GM23338 (cell line): ENCODE results near the gene HACD3. TPM values are rescaled to one million over a fixed set of nuclear protein-coding genes. Genes with fewer than 3 reads are reported as not detected.

Experiments
- ATAC-seq: fragments of 200-7000 bp; cut with Tn5 transposase; 3 replicates; pipeline ENCODE4 v1.9.1; 2020
- DNase-seq: peaks from one replicate; pipeline ENCODE4 v3.0.0-alpha.2; 2015; ENCODE audit warnings: low spot score
- H2AFZ ChIP-seq: fragments of 200-600 bp; sonication (generic); 2 replicates; pipeline ENCODE4 v1.8.0; 2016; ENCODE audit warnings: antibody characterized with exemption, mild to moderate bottlenecking, moderate library complexity
- H3F3A ChIP-seq: fragments of 200-600 bp; sonication (generic); replicated peaks from 2 replicates; pipeline ENCODE4 v1.8.0; 2017; ENCODE audit warnings: antibody characterized with exemption, mixed run types, low read depth
- H3K27ac ChIP-seq: fragments of 200-600 bp; sonication (generic); 2 replicates; pipeline ENCODE4 v1.6.1; 2016; ENCODE audit warnings: low read depth
- H3K27me3 ChIP-seq: fragments of 200-600 bp; sonication (generic); 2 replicates; pipeline ENCODE4 v1.8.0; 2016; ENCODE audit warnings: mild to moderate bottlenecking, mixed run types, moderate library complexity; ENCODE audit not compliant: insufficient read depth
- H3K36me3 ChIP-seq: fragments of 200-600 bp; sonication (generic); 2 replicates; pipeline ENCODE4 v1.8.0; 2016; ENCODE audit warnings: mild to moderate bottlenecking; ENCODE audit not compliant: insufficient read depth
- H3K4me1 ChIP-seq: fragments of 200-600 bp; sonication (generic); 2 replicates; pipeline ENCODE4 v1.8.0; 2016; ENCODE audit warnings: mild to moderate bottlenecking, moderate library complexity; ENCODE audit not compliant: insufficient read depth
- H3K4me2 ChIP-seq: fragments of 200-600 bp; sonication (generic); 2 replicates; pipeline ENCODE4 v1.7.1; 2017; ENCODE audit warnings: mixed run types
- H3K4me3 ChIP-seq: fragments of 200-600 bp; sonication (generic); 2 replicates; pipeline ENCODE4 v1.6.1; 2016; ENCODE audit warnings: mixed run types
- H3K79me2 ChIP-seq: fragments of 200-600 bp; sonication (generic); replicated peaks from 2 replicates; pipeline ENCODE4 v1.8.0; 2017; ENCODE audit warnings: mild to moderate bottlenecking; ENCODE audit not compliant: insufficient read depth
- H3K9me2 ChIP-seq: fragments of 200-600 bp; sonication (generic); 2 replicates; pipeline ENCODE4 v1.8.0; 2017; ENCODE audit not compliant: insufficient read depth
- H4K20me1 ChIP-seq: fragments of 200-600 bp; sonication (generic); replicated peaks from 2 replicates; pipeline ENCODE4 v1.8.0; 2017; ENCODE audit warnings: mild to moderate bottlenecking; ENCODE audit not compliant: insufficient read depth
- H3K27ac Mint-ChIP-seq: 2 replicates; pipeline ENCODE4 v1.8.0; 2020; ENCODE audit warnings: inconsistent platforms, mild to moderate bottlenecking, moderate library complexity, mixed read lengths
- H3K27me3 Mint-ChIP-seq: 3 replicates; pipeline ENCODE4 v1.8.0; 2022; ENCODE audit warnings: low read depth, mild to moderate bottlenecking, moderate library complexity, mixed read lengths, inconsistent platforms; ENCODE audit not compliant: insufficient read depth, poor library complexity
- H3K36me3 Mint-ChIP-seq: 3 replicates; pipeline ENCODE4 v1.8.0; 2021; ENCODE audit warnings: low read depth, mild to moderate bottlenecking, inconsistent platforms, moderate library complexity, mixed read lengths
- H3K4me1 Mint-ChIP-seq: 3 replicates; pipeline ENCODE4 v1.8.0; 2020; ENCODE audit warnings: mild to moderate bottlenecking, inconsistent platforms, mixed read lengths
- H3K4me3 Mint-ChIP-seq: 3 replicates; pipeline ENCODE4 v1.8.0; 2021; ENCODE audit warnings: moderate library complexity, mild to moderate bottlenecking, inconsistent platforms, mixed read lengths
- H3K9me3 Mint-ChIP-seq: 3 replicates; pipeline ENCODE4 v1.8.0; 2020; ENCODE audit warnings: moderate library complexity, mild to moderate bottlenecking, inconsistent platforms, mixed read lengths
- EZH2 ChIP-seq: fragments of 200-600 bp; sonication (generic); IDR thresholded peaks from one replicate; pipeline ENCODE4 v1.8.0; 2017; ENCODE audit warnings: antibody characterized with exemption, mild to moderate bottlenecking, low read depth; ENCODE audit not compliant: unreplicated experiment
- REST ChIP-seq: IDR thresholded peaks from one replicate; pipeline ENCODE4 v1.6.1; 2018; ENCODE audit warnings: antibody characterized with exemption; ENCODE audit not compliant: unreplicated experiment
- ZNF462 ChIP-seq: fragments of 250-450 bp; sonication (Bioruptor Pico); IDR thresholded peaks from 2 replicates; pipeline ENCODE4 v1.5.0; 2020; ENCODE audit warnings: mild to moderate bottlenecking, moderate library complexity
- polyA plus RNA-seq: library from polyadenylated mRNA; unstranded; fragments of >200 nt; fragmentation: Nextera tagmentation; extraction: Ambion mirVana; gene quantifications from 2 replicates; pipeline ENCODE4 v1.2.1, GENCODE V29; 2016
- small RNA-seq: library from RNA; depleted of rRNA; stranded (forward); fragments of <200 nt; gene quantifications from one replicate; pipeline ENCODE3, GENCODE V24; 2014; ENCODE audit warnings: low replicate concordance
- total RNA-seq: library from RNA; depleted of rRNA; stranded (reverse); fragments of >200 nt; shearing (Covaris generic); gene quantifications from 2 replicates; pipeline ENCODE4 v1.2.3, GENCODE V29; 2014; rRNA removed

The HACD3 gene
- total and polyA plus RNA-seq, 2 experiments from 2014 or later = 123 to 131 TPM

DNA sequence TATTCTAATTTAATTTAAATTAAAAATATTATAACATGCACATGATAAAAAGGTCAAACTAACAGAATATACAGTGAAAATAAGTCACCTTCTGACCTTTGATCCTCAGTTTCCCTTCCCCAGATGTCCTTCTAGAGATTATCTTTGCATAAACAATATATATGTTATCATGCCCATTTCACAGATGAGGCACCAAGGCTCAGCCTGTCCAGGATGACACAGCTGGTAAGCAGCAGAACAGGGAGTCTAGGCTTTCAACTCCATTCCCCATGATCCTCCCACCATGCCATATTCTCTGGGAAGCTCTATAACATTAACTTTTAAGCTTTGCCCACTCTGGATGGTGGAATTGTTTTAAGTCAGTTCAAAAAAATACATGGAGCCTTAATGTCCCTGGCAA, 92.8 kb downstream of the HACD3 start (continued):
- no peak for TF ChIP-seq EZH2
- TF ChIP-seq ZNF462 (CRISPR knock-in tag) = no peak

DNA sequence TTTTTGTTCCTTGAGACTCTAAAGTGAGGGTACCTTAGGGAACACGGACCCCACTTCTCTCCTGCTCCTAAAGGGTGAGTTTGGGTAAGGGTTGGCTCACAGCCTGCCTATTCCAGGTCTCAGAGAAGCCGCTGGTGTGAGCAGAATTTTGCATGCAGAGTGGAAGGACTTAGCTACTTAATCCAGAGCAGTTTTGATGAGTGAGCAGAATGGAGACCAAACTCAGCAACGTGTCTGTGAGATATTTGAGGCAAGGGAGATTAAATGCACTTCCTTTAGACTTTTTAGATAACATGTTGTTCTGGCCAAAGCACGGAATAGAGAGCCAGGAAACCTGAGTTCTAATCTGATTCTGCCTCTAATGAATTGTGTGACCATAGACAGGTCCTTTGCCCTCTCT, 96.6 kb downstream of the HACD3 start:
- ATAC-seq = no peak
- no peak overlapping the region for H3K27ac ChIP-seq
- H2AFZ ChIP-seq = no peak overlapping the region
- H3K36me3 Mint-ChIP-seq = no peaks in the 10 kb centered on the region; the same call in 2 of the 3 replicates
- no peak for DNase-seq
- no peaks in the 10 kb centered on the region for H3K36me3 ChIP-seq
- no peak for TF ChIP-seq REST
- H3K27me3 ChIP-seq = no peaks in the 10 kb centered on the region
- no peaks in the 10 kb centered on the region for H3K9me3 Mint-ChIP-seq
- no peak overlapping the region for H3K4me3 Mint-ChIP-seq
- H3K4me2 ChIP-seq = no peak overlapping the region
- H3K9me2 ChIP-seq = peaks cover 12% of the 10 kb centered on the region; the same call in 1 of the 2 replicates
- no peaks in the 10 kb centered on the region for H3K79me2 ChIP-seq
- peaks cover 8% of the 10 kb centered on the region; the same call in 2 of the 3 replicates for H3K4me1 Mint-ChIP-seq
- H4K20me1 ChIP-seq = no peaks in the 10 kb centered on the region
- no peaks in the 10 kb centered on the region for H3F3A ChIP-seq
- H3K4me1 ChIP-seq = no peaks in the 10 kb centered on the region
- no peak overlapping the region for H3K4me3 ChIP-seq
- H3K27me3 Mint-ChIP-seq = no peaks in the 10 kb centered on the region
- no peak overlapping the region for H3K27ac Mint-ChIP-seq

Small RNAs within 50 kb of the gene (small RNA-seq; reads per million reads assigned to genes)
- gene RF00019 = not detected
- not detected for gene RNU6-19P

Other genes with a start within 250 kb of the HACD3 start
- gene PARP16, start 243.6 kb upstream of the HACD3 start, total RNA-seq = 3.6 and 4.6 TPM in 2 replicates
- 4.1 and 4.4 TPM in 2 replicates for gene PARP16, start 243.6 kb upstream of the HACD3 start, polyA plus RNA-seq
- gene RNU5A-1, start 234.4 kb upstream of the HACD3 start, total RNA-seq = not detected in 2 replicates
- gene RNU5A-1, start 234.4 kb upstream of the HACD3 start, polyA plus RNA-seq = not detected in 2 replicates
- gene RNU5B-1, start 225.8 kb upstream of the HACD3 start, total RNA-seq = not detected in 2 replicates
- gene RNU5B-1, start 225.8 kb upstream of the HACD3 start, polyA plus RNA-seq = not detected in 2 replicates
- gene IGDCC3, start 152.5 kb upstream of the HACD3 start, total RNA-seq = 26.3 and 30.7 TPM in 2 replicates
- 15.3 and 16.4 TPM in 2 replicates for gene IGDCC3, start 152.5 kb upstream of the HACD3 start, polyA plus RNA-seq
- 8.4 and 9.6 TPM in 2 replicates for gene IGDCC4, start 107.5 kb upstream of the HACD3 start, total RNA-seq
- gene IGDCC4, start 107.5 kb upstream of the HACD3 start, polyA plus RNA-seq = 7.2 and 7.5 TPM in 2 replicates
- gene DPP8, start 12.8 kb upstream of the HACD3 start, total RNA-seq = 21.7 and 23.5 TPM in 2 replicates
- 29.7 and 33.5 TPM in 2 replicates for gene DPP8, start 12.8 kb upstream of the HACD3 start, polyA plus RNA-seq
- gene INTS14, start 80.7 kb downstream of the HACD3 start, total RNA-seq = 37.7 and 56.0 TPM in 2 replicates
- 14.1 and 15.2 TPM in 2 replicates for gene INTS14, start 80.7 kb downstream of the HACD3 start, polyA plus RNA-seq
- gene SLC24A1, start 91.5 kb downstream of the HACD3 start, total RNA-seq = 4.5 and 6.1 TPM in 2 replicates
- 1.6 and 2.3 TPM in 2 replicates for gene SLC24A1, start 91.5 kb downstream of the HACD3 start, polyA plus RNA-seq